Uterus (tissue), 2 donors: ENCODE data around the gene C9orf85.

Source experiments
- CTCF ChIP-seq, 4 experiments: fragments of 200-600 bp in 2 of 4; fragments of 450-650 bp in 2 of 4; sonication (generic) in 2 of 4; IDR thresholded peaks; one replicate each; pipeline ENCODE4 v1.5.1; 2016 to 2019; ENCODE audit warnings: antibody characterized with exemption in 4 of 4, mild to moderate bottlenecking in 2 of 4, moderate library complexity in 1 of 4
- POLR2A ChIP-seq, 2 donors: fragments of 450-650 bp; IDR thresholded peaks; one replicate each; pipeline ENCODE4 v1.6.1; 2016; ENCODE audit warnings: antibody characterized with exemption in 2 of 2, mild to moderate bottlenecking in 1 of 2, moderate library complexity in 1 of 2

GRCh38 chr9:71925834-71926233 lies 14.4 kb downstream of the C9orf85 start:
- TF ChIP-seq POLR2A (IDR thresholded peaks at IDR 0.05): no peak
- TF ChIP-seq CTCF (IDR thresholded peaks at IDR 0.05): no peak
